Lower lobe of right lung (tissue), 2 donors: ENCODE results near the gene XPR1. TPM values are rescaled to one million over a fixed set of nuclear protein-coding genes. Genes with fewer than 3 reads are reported as not detected.

ENCODE experiments used
- ATAC-seq, 2 donors: fragments of 200-7000 bp; cut with Tn5 transposase; one replicate each; pipeline ENCODE4 v1.9.1; 2020 to 2022; ENCODE audit warnings: mild to moderate bottlenecking in 2 of 2, moderate library complexity in 2 of 2
- DNase-seq: peaks from one replicate; pipeline ENCODE4 v3.0.0-alpha.2; 2020
- H3K27ac ChIP-seq: fragments of 200-600 bp; one replicate; pipeline ENCODE4 v1.8.0; 2022
- H3K27me3 ChIP-seq: fragments of 200-600 bp; one replicate; pipeline ENCODE4 v1.8.0; 2022; ENCODE audit warnings: low read depth
- H3K36me3 ChIP-seq: fragments of 200-600 bp; one replicate; pipeline ENCODE4 v1.8.0; 2022; ENCODE audit warnings: mild to moderate bottlenecking
- H3K4me1 ChIP-seq: fragments of 200-600 bp; one replicate; pipeline ENCODE4 v1.8.0; 2022
- H3K4me3 ChIP-seq: fragments of 200-600 bp; one replicate; pipeline ENCODE4 v1.8.0; 2022; ENCODE audit warnings: mild to moderate bottlenecking
- H3K9me3 ChIP-seq: fragments of 200-600 bp; one replicate; pipeline ENCODE4 v1.8.0; 2022
- CTCF ChIP-seq: fragments of 200-600 bp; IDR thresholded peaks from one replicate; pipeline ENCODE4 v1.8.0; 2022; ENCODE audit warnings: antibody characterized with exemption, mild to moderate bottlenecking
- intact Hi-C: fragments of 100-400 bp; cut with DNase I; formaldehyde crosslinking; loops from one replicate; pipeline ENCODE4 v1.11.0; 2022
- total RNA-seq: library from RNA; stranded (reverse); fragmentation: NEBNext Ultra II Directional; extraction: Animal tissue kit (Norgen Biotek cat#: 25700); gene quantifications from one replicate; pipeline ENCODE4 v1.2.1, GENCODE V29; 2021
- donor health status: DM: no; HTN: yes; CAD: no; lungs with severe emphysema.

XPR1 gene
- total RNA-seq, 1 donor from 2014 or later, result 21.1 TPM

DNA sequence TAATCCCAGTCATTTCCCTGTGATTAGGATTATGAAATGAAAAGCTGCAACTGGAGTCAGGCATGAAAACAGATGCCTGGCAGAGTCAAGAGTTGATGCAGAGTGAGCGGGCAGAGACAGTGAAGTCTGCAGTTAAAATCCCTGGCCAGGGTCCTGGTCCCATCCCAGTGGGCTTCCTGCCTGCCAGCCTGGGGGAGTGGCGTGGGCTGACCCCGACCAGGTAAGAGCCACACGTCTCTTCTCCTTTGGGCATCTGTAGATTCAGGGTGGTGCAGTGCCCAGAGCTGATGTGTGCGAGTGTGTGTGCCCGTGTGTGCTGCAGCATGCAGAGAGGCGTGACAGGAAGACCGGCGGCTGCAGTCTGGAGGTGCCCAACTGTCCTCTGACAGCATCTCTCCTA, 274.7 kb downstream of the XPR1 start:
- DNase-seq (no peak), ATAC-seq (no peak)
- Histone ChIP-seq H3K4me3 (no peak overlapping the region), H3K9me3 (no peaks in the 10 kb centered on the region), H3K36me3 (no peaks in the 10 kb centered on the region), H3K27ac (no peak overlapping the region), H3K4me1 (peaks cover 3% of the 10 kb centered on the region), H3K27me3 (no peaks in the 10 kb centered on the region)
- intact Hi-C loops, result no loop called here
- no peak for TF ChIP-seq CTCF

DNA sequence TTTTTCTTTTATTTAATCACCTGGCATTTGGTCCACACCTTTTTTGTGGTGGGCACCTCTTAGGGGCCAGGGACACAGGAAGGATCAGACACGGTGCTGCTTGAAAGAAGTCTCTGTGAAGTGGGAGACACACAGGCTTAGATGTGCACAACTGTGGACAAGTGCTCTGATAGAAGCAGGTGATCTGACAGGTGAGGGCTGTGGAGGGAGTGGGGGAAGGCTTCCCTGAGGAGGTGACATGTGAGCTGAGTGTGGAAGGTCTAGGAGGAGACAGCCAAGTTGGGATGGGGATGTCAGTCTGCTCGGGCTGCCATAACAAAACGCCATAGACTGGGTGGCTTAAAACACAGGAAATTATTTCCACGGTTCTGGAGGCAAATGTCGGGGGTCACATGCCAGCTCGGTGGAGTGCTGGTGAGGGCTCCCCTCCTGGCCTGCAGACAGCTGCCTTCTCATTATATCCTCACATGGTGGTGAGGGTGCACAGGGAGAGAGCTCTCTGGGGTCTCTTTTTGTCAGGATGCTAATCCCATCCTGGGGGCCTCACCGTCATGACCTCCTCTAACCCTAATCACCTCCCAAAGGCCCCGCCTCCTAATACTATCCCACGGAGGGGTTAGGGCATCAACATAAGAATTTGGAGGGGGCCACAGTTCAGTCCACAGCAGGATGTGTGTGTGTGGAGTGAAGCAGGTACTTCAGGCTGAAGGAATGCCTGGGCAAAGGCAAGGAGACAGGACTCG, 275.7 kb downstream of the XPR1 start:
- no peak for TF ChIP-seq CTCF
- Histone ChIP-seq H3K9me3 (no peaks in the 10 kb centered on the region), H3K27ac (no peak overlapping the region), H3K4me3 (no peak overlapping the region), H3K27me3 (no peaks in the 10 kb centered on the region), H3K4me1 (peaks cover 12% of the 10 kb centered on the region), H3K36me3 (no peaks in the 10 kb centered on the region)
- ATAC-seq (no peak), DNase-seq (no peak)
- intact Hi-C loops, result no loop called here

DNA sequence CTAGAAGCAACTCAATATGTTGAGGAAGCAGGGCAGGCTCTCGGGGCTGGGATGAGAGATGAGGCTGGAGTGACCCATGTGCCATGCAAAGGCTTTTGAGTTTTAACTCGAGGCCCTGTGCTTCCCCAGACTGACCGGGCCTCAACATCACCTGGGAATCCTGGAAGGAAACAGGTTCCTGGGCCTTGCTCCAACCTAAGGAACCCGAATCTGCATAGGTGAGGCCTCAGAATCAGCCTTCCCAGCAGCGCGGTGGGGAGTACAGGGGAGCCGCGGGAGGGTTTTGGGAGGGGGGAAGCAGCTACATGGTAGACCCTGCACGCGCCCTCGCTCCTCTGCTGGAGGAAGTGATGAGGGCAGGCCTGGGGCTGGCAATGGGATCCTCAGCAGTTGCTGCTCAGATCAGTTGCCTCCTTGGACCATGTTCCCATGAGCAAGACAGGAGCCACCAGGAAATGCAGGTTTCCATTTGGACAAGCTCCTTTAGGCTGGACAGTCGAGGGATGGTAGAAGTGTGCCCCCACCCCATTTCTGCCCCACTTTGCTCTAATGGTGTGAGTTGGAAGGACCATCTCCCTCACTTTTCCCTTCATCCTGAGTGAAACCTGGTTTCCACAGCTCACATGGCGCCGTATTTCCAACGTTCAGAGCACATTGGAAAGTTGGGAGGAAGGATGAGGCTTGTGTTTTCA, 276.4 kb downstream of the XPR1 start:
- Histone ChIP-seq H3K4me1 (peaks cover 12% of the 10 kb centered on the region), H3K27me3 (peaks cover 2% of the 10 kb centered on the region), H3K4me3 (no peak overlapping the region), H3K27ac (no peak overlapping the region), H3K9me3 (no peaks in the 10 kb centered on the region), H3K36me3 (no peaks in the 10 kb centered on the region)
- TF ChIP-seq CTCF, result no peak
- DNase-seq, result no peak
- intact Hi-C loops, result no loop called here
- ATAC-seq, result no peak

- TF ChIP-seq CTCF, result no peak
- DNase-seq (no peak), ATAC-seq (no peak)
- intact Hi-C loops, result no loop called here
- no peaks in the 10 kb centered on the region for H3K36me3 ChIP-seq
- H3K27me3 ChIP-seq, result peaks cover 4% of the 10 kb centered on the region
- H3K27ac ChIP-seq, result no peak overlapping the region
- H3K4me3 ChIP-seq, result no peak overlapping the region
- H3K4me1 ChIP-seq, result peaks cover 12% of the 10 kb centered on the region
- no peaks in the 10 kb centered on the region for H3K9me3 ChIP-seq
Observed at GRCh38 chr1:180909005-180909414, 277.2 kb downstream of the XPR1 start.

DNA sequence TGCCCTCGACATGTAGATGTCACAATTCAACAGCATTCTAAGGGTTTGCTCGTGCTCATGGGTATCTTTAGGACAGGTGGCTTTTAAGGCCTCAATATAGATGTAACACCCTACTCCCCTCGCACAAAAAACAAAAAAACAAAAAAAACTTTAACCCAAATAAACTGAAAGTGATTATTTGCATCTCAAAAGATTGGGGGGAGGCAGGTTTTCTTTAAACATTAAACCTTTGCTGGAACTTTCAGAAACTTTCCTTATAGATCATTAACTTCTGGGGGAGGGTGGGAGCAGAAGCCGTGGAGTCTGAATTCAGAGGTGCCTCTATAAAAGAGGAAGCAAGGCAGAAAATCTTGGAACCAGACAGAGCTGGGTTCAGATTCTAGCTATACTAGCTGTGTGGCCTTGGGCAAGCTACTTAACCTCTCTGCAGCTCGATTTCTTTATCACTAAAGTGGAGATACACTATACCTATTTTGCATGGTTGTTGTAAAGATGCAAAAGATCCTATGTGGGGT, 277.7 kb downstream of the XPR1 start:
- no peak overlapping the region for H3K4me3 ChIP-seq
- peaks cover 12% of the 10 kb centered on the region for H3K4me1 ChIP-seq
- DNase-seq (no peak), ATAC-seq (no peak)
- intact Hi-C loops, result no loop called here
- H3K27me3 ChIP-seq, result peaks cover 4% of the 10 kb centered on the region
- no peak overlapping the region for H3K27ac ChIP-seq
- H3K9me3 ChIP-seq, result no peaks in the 10 kb centered on the region
- TF ChIP-seq CTCF, result no peak
- H3K36me3 ChIP-seq, result no peaks in the 10 kb centered on the region
